H9 (cell line): ENCODE data around the gene CEBPG. TPM values are rescaled to one million over a fixed set of nuclear protein-coding genes. Genes with fewer than 3 reads are reported as not detected.

Source experiments
- DNase-seq: peaks from one replicate; pipeline ENCODE4 v3.0.0-alpha.2; 2017
- H2AFZ ChIP-seq: one replicate; pipeline ENCODE4 v1.6.1; 2013; ENCODE audit warnings: mild to moderate bottlenecking, low read length, control low read depth, moderate library complexity
- H2AK5ac ChIP-seq: 2 replicates; pipeline ENCODE4 v1.6.1; 2013; ENCODE audit warnings: low read length, control low read depth, mixed read lengths; ENCODE audit not compliant: insufficient read length
- H2BK120ac ChIP-seq: one replicate; pipeline ENCODE4 v1.6.1; 2013; ENCODE audit warnings: low read depth, mild to moderate bottlenecking, low read length, control low read depth, inconsistent platforms; ENCODE audit not compliant: poor library complexity, severe bottlenecking
- H2BK12ac ChIP-seq: 2 replicates; pipeline ENCODE4 v1.6.1; 2013; ENCODE audit warnings: low read length, control low read depth, mixed read lengths, low read depth; ENCODE audit not compliant: insufficient read length
- H2BK15ac ChIP-seq: 2 replicates; pipeline ENCODE4 v1.6.1; 2013; ENCODE audit warnings: low read depth, low read length, control low read depth
- H2BK20ac ChIP-seq: one replicate; pipeline ENCODE4 v1.6.1; 2013; ENCODE audit warnings: low read depth, mild to moderate bottlenecking, low read length, control low read depth, inconsistent platforms; ENCODE audit not compliant: poor library complexity, severe bottlenecking
- H2BK5ac ChIP-seq: 2 replicates; pipeline ENCODE4 v1.6.1; 2013; ENCODE audit warnings: low read length, control low read depth, mixed read lengths; ENCODE audit not compliant: insufficient read length
- H3K14ac ChIP-seq: 2 replicates; pipeline ENCODE4 v1.6.1; 2013; ENCODE audit warnings: low read length, control low read depth; ENCODE audit not compliant: insufficient read depth
- H3K18ac ChIP-seq: 2 replicates; pipeline ENCODE4 v1.6.1; 2013; ENCODE audit warnings: low read depth, mild to moderate bottlenecking, mixed read lengths, low read length, control low read depth; ENCODE audit not compliant: insufficient read length
- H3K23ac ChIP-seq: 2 replicates; pipeline ENCODE4 v1.6.1; 2013; ENCODE audit warnings: low read length, control low read depth, mixed read lengths, low read depth; ENCODE audit not compliant: insufficient read length
- H3K23me2 ChIP-seq: 2 replicates; pipeline ENCODE4 v1.6.1; 2013; ENCODE audit warnings: low read depth, mild to moderate bottlenecking, mixed read lengths, low read length, control low read depth; ENCODE audit not compliant: insufficient read length, poor library complexity, severe bottlenecking
- H3K27ac ChIP-seq: 2 replicates; pipeline ENCODE4 v1.5.1; 2013; ENCODE audit warnings: low read length, control low read depth, mixed read lengths, low read depth; ENCODE audit not compliant: insufficient read length
- H3K27me3 ChIP-seq: 2 replicates; pipeline ENCODE4 v1.6.1; 2013; ENCODE audit warnings: low read length, control low read depth, inconsistent platforms; ENCODE audit not compliant: insufficient read depth
- H3K4ac ChIP-seq: 2 replicates; pipeline ENCODE4 v1.6.1; 2013; ENCODE audit warnings: low read depth, mild to moderate bottlenecking, control low read depth, inconsistent platforms, low read length, moderate library complexity
- H3K4me1 ChIP-seq: 2 replicates; pipeline ENCODE4 v1.6.1; 2013; ENCODE audit warnings: low read length, control low read depth, inconsistent platforms; ENCODE audit not compliant: insufficient read depth
- H3K4me2 ChIP-seq: 2 replicates; pipeline ENCODE4 v1.6.1; 2013; ENCODE audit warnings: low read length, control low read depth, mixed read lengths; ENCODE audit not compliant: insufficient read length, insufficient read depth
- H3K56ac ChIP-seq: 2 replicates; pipeline ENCODE4 v1.6.1; 2013; ENCODE audit warnings: low read depth, mild to moderate bottlenecking, mixed read lengths, low read length, control low read depth; ENCODE audit not compliant: insufficient read length
- H3K79me1 ChIP-seq: 2 replicates; pipeline ENCODE4 v1.6.1; 2013; ENCODE audit warnings: low read depth, mild to moderate bottlenecking, moderate library complexity, low read length, control low read depth, inconsistent platforms; ENCODE audit not compliant: insufficient read depth, poor library complexity, severe bottlenecking
- H3K79me2 ChIP-seq: 2 replicates; pipeline ENCODE4 v1.6.1; 2013; ENCODE audit warnings: low read length, control low read depth, inconsistent platforms; ENCODE audit not compliant: insufficient read depth
- H3K9ac ChIP-seq: 2 replicates; pipeline ENCODE4 v1.6.1; 2013; ENCODE audit warnings: low read length, control low read depth, mixed read lengths; ENCODE audit not compliant: insufficient read length; ENCODE audit errors: extremely low read depth
- H3K9me3 ChIP-seq: one replicate; pipeline ENCODE4 v1.6.1; 2013; ENCODE audit warnings: low read depth, low read length, inconsistent platforms; ENCODE audit not compliant: control insufficient read depth
- H3T11ph ChIP-seq: one replicate; pipeline ENCODE4 v1.6.1; 2013; ENCODE audit warnings: mild to moderate bottlenecking, low read length, control low read depth, inconsistent platforms
- H4K20me1 ChIP-seq: one replicate; pipeline ENCODE4 v1.6.1; 2013; ENCODE audit not compliant: control insufficient read depth, insufficient read length, insufficient read depth
- H4K5ac ChIP-seq: 2 replicates; pipeline ENCODE4 v1.6.1; 2013; ENCODE audit warnings: low read depth, mild to moderate bottlenecking, mixed read lengths, low read length, control low read depth; ENCODE audit not compliant: insufficient read length
- H4K8ac ChIP-seq: replicated peaks from 2 replicates; pipeline ENCODE4 v1.6.1; 2013; ENCODE audit warnings: low read length, control low read depth, mixed read lengths, low read depth; ENCODE audit not compliant: insufficient read length
- H4K91ac ChIP-seq: 2 replicates; pipeline ENCODE4 v1.6.1; 2013; ENCODE audit warnings: low read depth, mild to moderate bottlenecking, moderate library complexity, mixed read lengths, low read length, control low read depth; ENCODE audit not compliant: insufficient read length
- H3K27ac Mint-ChIP-seq, 3 experiments: 2 replicates in 2 of 3; 3 replicates in 1 of 3; pipeline ENCODE4 v1.8.0; 2020 to 2021; ENCODE audit warnings: mixed read lengths in 3 of 3, mild to moderate bottlenecking in 1 of 3, moderate library complexity in 1 of 3
- H3K27me3 Mint-ChIP-seq: 2 replicates; pipeline ENCODE4 v1.8.0; 2021; ENCODE audit warnings: low read depth, mild to moderate bottlenecking, moderate library complexity, mixed read lengths
- H3K36me3 Mint-ChIP-seq, 3 experiments: 2 replicates in 2 of 3; 3 replicates in 1 of 3; pipeline ENCODE4 v1.8.0; 2020 to 2021; ENCODE audit warnings: low read depth in 3 of 3, mixed read lengths in 3 of 3; ENCODE audit not compliant: insufficient read depth in 1 of 3
- H3K4me1 Mint-ChIP-seq, 2 experiments: 2 replicates each; pipeline ENCODE4 v1.8.0; 2020; ENCODE audit warnings: mixed read lengths in 2 of 2
- H3K4me3 Mint-ChIP-seq, 2 experiments: 2 replicates in 1 of 2; 3 replicates in 1 of 2; pipeline ENCODE4 v1.8.0; 2020 to 2021; ENCODE audit warnings: mild to moderate bottlenecking in 2 of 2, mixed read lengths in 2 of 2, moderate library complexity in 1 of 2
- H3K9me3 Mint-ChIP-seq, 2 experiments: 2 replicates in 1 of 2; 3 replicates in 1 of 2; pipeline ENCODE4 v1.8.0; 2020; ENCODE audit warnings: mild to moderate bottlenecking in 2 of 2, mixed read lengths in 2 of 2, moderate library complexity in 1 of 2
- CTCF ChIP-seq: fragments of 200-600 bp; sonication (generic); conservative IDR thresholded peaks from 3 replicates; pipeline ENCODE4 v1.8.0; 2021; ENCODE audit warnings: antibody characterized with exemption, mild to moderate bottlenecking
- WGBS: extraction: QIAGEN DNeasy Blood & Tissue Kit; methylation state at CpG from one replicate; pipeline ENCODE4 v1.1.7; 2013; ENCODE audit warnings: missing lambda C conversion rate, low lambda C conversion rate, mixed read lengths; ENCODE audit not compliant: insufficient read length; ENCODE audit errors: extremely low coverage; 5-methylcytosine and 5-hydroxymethylcytosine counted together
- total RNA-seq: library from RNA; stranded (reverse); gene quantifications from 2 replicates; pipeline ENCODE4 v1.2.1, GENCODE V29; 2021

CEBPG gene
- total RNA-seq, 1 experiment from 2014 or later = 33.7 TPM

GRCh38 chr19:33366897-33367296 is 6.6 kb upstream of the CEBPG start:
- Histone ChIP-seq H3K23me2 (no peaks in the 10 kb centered on the region), H3K9ac (no peak overlapping the region), H3K27me3 (no peaks in the 10 kb centered on the region), H3K4me1 (no peaks in the 10 kb centered on the region), H3K14ac (no peak overlapping the region), H3K18ac (no peak overlapping the region), H3T11ph (no peak overlapping the region), H3K4ac (no peak overlapping the region), H3K23ac (no peak overlapping the region), H4K20me1 (no peaks in the 10 kb centered on the region), H2BK120ac (no peak overlapping the region), H3K9me3 (no peaks in the 10 kb centered on the region), H2BK20ac (no peak overlapping the region), H3K56ac (no peak overlapping the region), H4K5ac (no peak overlapping the region), H4K91ac (no peak overlapping the region), H3K79me2 (no peaks in the 10 kb centered on the region), H3K4me2 (no peak overlapping the region), H2BK12ac (no peak overlapping the region), H3K79me1 (no peaks in the 10 kb centered on the region), H4K8ac (no peak overlapping the region), H2AK5ac (no peak overlapping the region), H2AFZ (no peak overlapping the region), H2BK15ac (no peak overlapping the region), H2BK5ac (no peak overlapping the region), H3K27ac (no peak overlapping the region)
- peaks cover 32% of the 10 kb centered on the region for H3K27me3 Mint-ChIP-seq
- no peaks in the 10 kb centered on the region for H3K9me3 Mint-ChIP-seq
- H3K4me1 Mint-ChIP-seq = no peaks in the 10 kb centered on the region
- no peak for TF ChIP-seq CTCF
- DNase-seq = no peak
- H3K27ac Mint-ChIP-seq = no peak overlapping the region
- H3K36me3 Mint-ChIP-seq = no peaks in the 10 kb centered on the region
- WGBS = no CpG with 5 or more reads among the region's 5 CpGs
- no peak overlapping the region for H3K4me3 Mint-ChIP-seq
